HG03571 (cell line): ENCODE results near the gene GMPR2.
A peak's percentile ranks its signal among the peaks of the same experiment; 100 is the strongest.
"Not testable (repeated sequence)": the region's sequence is repeated elsewhere in the genome, so short reads cannot be mapped to it uniquely, and the experiment has no call there.

Experiments used
- ATAC-seq: cut with Tn5 transposase; IDR thresholded peaks from one replicate; pipeline ENCODE4 v1.9.1; 2021; ENCODE audit not compliant: unreplicated experiment

The GMPR2 gene

GRCh38 chr14:24198814-24199524 lies 33.8 kb upstream of the GMPR2 start:
- ATAC-seq, result no peak

- ATAC-seq, result not testable (repeated sequence)
Measured at GRCh38 chr14:24202538-24202937, 30.2 kb upstream of the GMPR2 start.

- ATAC-seq, result not testable (repeated sequence)
Measured at GRCh38 chr14:24203249-24203886, 29.4 kb upstream of the GMPR2 start.

DNA sequence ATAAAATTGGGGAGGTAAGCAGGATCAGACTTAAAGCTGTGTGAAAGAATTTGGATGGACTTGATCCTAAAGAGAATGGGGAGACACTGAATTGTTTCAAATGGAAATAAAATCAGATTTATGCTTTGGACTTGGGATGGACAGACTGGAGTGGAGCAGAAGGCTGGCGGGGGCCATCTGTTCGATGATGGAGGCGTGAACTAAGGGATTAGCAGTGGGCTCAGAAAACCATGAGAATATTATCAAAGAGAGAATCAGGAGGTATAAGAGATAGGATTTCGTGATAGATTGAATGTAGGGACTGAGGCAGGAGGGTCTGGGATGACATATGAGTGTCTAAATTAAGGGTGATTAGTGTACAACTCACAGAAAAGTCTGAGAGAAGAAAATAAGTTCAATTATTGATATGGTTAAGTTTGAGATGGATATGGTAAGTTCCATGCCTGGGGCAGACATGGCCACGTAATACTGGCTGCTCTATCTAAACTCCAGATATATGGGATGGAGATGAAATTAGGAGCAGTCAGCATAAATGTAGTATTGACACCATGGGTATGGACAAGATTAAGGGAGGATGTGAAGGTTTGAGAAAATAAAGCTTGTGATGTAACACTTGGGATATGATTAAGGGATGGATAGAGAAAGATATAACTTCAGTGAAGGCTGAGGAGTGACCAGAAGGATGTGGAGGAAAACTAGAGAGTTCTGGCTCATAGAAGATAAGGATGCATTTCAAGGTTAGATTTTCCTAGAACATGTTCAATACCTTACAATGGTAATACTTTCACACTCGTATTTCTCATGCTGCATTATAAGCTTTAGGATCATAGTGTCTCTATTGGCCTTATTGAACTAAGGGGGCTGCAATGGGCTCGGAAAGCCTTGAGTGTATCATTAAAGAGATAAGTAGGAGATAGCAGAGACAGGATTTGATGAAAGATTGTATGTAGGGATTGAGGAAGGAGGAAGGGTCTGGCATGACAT lies 28.3 kb upstream of the GMPR2 start:
- no peak for ATAC-seq

- ATAC-seq, result no peak
Measured at GRCh38 chr14:24206260-24207103, 26.2 kb upstream of the GMPR2 start.

DNA sequence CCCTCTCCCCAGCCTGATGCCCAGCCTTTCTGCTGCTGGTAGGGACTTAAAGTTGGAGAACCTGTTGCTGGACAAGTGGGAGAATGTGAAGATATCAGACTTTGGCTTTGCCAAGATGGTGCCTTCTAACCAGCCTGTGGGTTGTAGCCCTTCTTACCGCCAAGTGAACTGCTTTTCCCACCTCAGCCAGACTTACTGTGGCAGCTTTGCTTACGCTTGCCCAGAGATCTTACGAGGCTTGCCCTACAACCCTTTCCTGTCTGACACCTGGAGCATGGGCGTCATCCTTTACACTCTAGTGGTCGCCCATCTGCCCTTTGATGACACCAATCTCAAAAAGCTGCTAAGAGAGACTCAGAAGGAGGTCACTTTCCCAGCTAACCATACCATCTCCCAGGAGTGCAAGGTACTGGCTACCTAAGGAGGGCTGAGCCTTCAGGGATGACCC lies 25.6 kb upstream of the GMPR2 start:
- no peak for ATAC-seq

GRCh38 chr14:24207625-24208024 lies 25.1 kb upstream of the GMPR2 start:
- no peak for ATAC-seq

GRCh38 chr14:24211311-24211710 lies 21.4 kb upstream of the GMPR2 start:
- no peak for ATAC-seq

DNA sequence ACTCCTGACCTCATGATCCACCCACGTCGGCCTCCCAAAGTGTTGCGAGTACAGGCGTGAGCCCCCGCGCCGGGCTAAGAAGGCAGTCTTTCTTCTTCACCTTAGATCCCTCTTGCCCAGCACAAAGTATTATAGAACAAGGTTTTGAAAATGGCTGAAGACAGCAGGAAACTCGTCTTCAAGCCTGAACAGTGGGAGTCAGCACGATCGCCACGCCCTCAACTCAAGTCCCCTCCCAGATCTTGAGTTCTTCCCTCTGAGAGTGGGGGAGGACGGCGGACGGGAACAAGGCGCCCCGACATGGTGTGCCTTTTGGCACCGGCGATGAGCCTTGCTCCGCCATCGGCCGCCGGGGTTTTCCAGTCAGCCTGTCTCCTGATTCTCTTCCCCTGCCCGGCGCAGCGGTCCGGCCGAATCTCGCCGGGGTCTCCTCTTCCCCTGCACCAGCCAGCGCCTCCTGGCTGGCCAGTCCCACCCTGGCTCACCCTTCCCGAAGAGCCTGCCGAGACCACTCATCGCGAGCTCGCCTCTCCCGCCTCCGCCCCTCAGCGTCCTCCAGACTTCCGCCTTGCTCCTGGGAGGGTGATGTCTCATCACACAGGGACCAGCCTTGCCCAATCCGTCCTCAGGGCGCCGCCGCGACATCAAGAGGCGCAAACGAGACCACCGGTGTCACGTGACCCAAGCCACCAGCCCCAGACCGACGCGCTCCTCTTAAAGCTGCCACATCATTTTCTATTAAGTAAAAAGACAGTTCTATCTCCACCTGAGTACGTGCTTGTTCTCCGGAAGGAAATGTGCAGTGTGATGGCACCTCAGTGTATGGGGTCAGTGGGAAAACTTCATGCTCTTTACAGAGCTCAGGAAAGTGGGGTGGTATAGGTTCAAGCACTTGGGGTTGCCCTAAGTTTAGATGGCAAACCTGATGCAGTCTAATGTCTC lies 19.5 kb upstream of the GMPR2 start, which contains the start of gene CHMP4A:
CHMP4A (minus strand) TSS at position 565 of the 942 bp plus-strand sequence; CDS start at position 516, 49 bp downstream.
- peak; percentile 73 for ATAC-seq

- ATAC-seq, result no peak
Measured at GRCh38 chr14:24213866-24214662, 18.7 kb upstream of the GMPR2 start.

GRCh38 chr14:24215495-24216344 lies 17.0 kb upstream of the GMPR2 start, which contains the start of gene MDP1:
Gene MDP1 (minus strand): TSS chr14:24216066. CDS start chr14:24215955, 111 bp downstream.
- ATAC-seq, result peak; percentile 56

DNA sequence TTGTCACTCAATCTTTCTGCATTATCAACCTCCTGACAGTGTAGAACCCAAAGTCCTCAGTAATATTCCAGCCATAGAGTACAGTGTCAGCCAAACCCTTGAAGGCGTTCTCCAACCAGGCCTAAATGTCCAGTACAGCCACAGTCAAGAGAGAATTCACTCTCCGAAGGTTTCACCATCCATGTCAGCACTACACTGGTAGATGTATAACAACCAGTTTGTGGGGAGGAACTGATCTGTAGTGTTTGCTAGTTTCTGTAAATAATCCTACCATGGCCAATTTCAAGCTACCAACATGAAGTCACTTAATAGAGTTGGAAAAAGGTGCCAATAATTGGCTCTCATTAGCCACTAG lies 16.4 kb upstream of the GMPR2 start:
- no peak for ATAC-seq

DNA sequence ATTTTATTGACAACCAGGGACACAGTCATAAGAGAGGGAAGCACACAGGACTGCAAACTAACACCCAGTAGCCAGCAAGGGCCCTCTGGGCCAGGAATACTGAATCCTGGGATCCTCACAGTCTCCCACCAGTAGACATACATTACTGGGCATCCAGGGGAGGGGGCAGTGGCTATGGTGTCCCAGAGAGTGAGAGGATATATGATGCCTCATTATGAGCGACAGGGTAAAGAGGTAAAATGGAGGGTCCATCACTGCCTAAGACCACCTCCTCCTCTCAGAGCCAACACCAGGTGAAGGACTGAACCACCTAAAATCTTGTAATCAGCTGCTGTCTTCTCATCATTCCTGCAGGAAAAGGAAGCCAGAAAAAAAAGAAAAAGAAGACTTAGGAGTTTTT lies 15.9 kb upstream of the GMPR2 start:
- not testable (repeated sequence) for ATAC-seq

GRCh38 chr14:24219080-24219479 lies 13.6 kb upstream of the GMPR2 start:
- ATAC-seq, result no peak

- ATAC-seq, result no peak
Measured at GRCh38 chr14:24219521-24219920, 13.2 kb upstream of the GMPR2 start.

- not testable (repeated sequence) for ATAC-seq
Measured at GRCh38 chr14:24222987-24223386, 9.7 kb upstream of the GMPR2 start.

- ATAC-seq, result no peak
Measured at GRCh38 chr14:24224618-24225071, 8.1 kb upstream of the GMPR2 start.
